Left lung (tissue), 10 donors: ENCODE results near the gene NAV2. TPM values are rescaled to one million over a fixed set of nuclear protein-coding genes. Genes with fewer than 3 reads are reported as not detected.

Source experiments
- ATAC-seq: fragments of 200-7000 bp; cut with Tn5 transposase; one replicate; pipeline ENCODE4 v1.9.1; 2020; ENCODE audit warnings: moderate library complexity
- DNase-seq, 4 donors: peaks; one replicate each; pipeline ENCODE4 v3.0.0-alpha.2; 2013 to 2020
- H3K27ac ChIP-seq, 2 donors: fragments of 200-600 bp; sonication (generic) in 1 of 2; one replicate each; pipeline versions ENCODE4 v1.5.0 to v1.8.0; 2020 to 2021
- H3K27me3 ChIP-seq, 2 donors: fragments of 200-600 bp; sonication (generic) in 1 of 2; one replicate each; pipeline versions ENCODE4 v1.5.0 to v1.8.0; 2020 to 2021
- H3K36me3 ChIP-seq, 2 donors: fragments of 200-600 bp; sonication (generic) in 1 of 2; one replicate each; pipeline versions ENCODE4 v1.5.0 to v1.8.0; 2020 to 2021
- H3K4me1 ChIP-seq, 2 donors: fragments of 200-600 bp; one replicate each; pipeline ENCODE4 v1.8.0; 2021
- H3K4me3 ChIP-seq, 2 donors: fragments of 200-600 bp; sonication (generic) in 1 of 2; one replicate each; pipeline versions ENCODE4 v1.5.0 to v1.8.0; 2020 to 2021; ENCODE audit warnings: mild to moderate bottlenecking in 1 of 2
- H3K9me3 ChIP-seq, 2 donors: fragments of 200-600 bp; sonication (generic) in 1 of 2; one replicate each; pipeline versions ENCODE4 v1.5.0 to v1.8.0; 2020 to 2021
- CTCF ChIP-seq, 2 donors: fragments of 200-600 bp; sonication (generic) in 1 of 2; IDR thresholded peaks; one replicate each; pipeline versions ENCODE4 v1.5.0 to v1.8.0; 2021; ENCODE audit warnings: antibody characterized with exemption in 2 of 2
- intact Hi-C, 2 donors: fragments of 100-400 bp; cut with DNase I; formaldehyde crosslinking; loops; one replicate each; pipeline versions ENCODE4 v1.11.2 to v1.14.2; 2022
- polyA plus RNA-seq, 6 donors: library from polyadenylated mRNA; unstranded; fragments of 120-200 nt; gene quantifications; one replicate each; pipeline ENCODE4 v1.2.1, GENCODE V29; 2013; ENCODE audit not compliant: insufficient read length in 6 of 6
- total RNA-seq, 2 donors: library from RNA; stranded (reverse); fragmentation: NEBNext Ultra II Directional; extraction: Animal tissue kit (Norgen Biotek cat#: 25700); gene quantifications; one replicate each; pipeline ENCODE4 v1.2.1, GENCODE V29; 2021
- donor health status: DM: no; HTN: yes; CAD: no.
- donor health status: DM: no; HTN: no; CAD: no.

The NAV2 gene
- total and polyA plus RNA-seq, 8 donors, result 18.0 to 59.9 (median 23.1) TPM

GRCh38 chr11:20045098-20045688, 332.6 kb downstream of the NAV2 start:
- intact Hi-C loops, result no loop called here
- H3K27me3 ChIP-seq, result no peaks in the 10 kb centered on the region
- ATAC-seq, result no peak
- H3K27ac ChIP-seq, result no peak overlapping the region
- no peak overlapping the region for H3K4me3 ChIP-seq
- TF ChIP-seq CTCF (IDR thresholded peaks at IDR 0.05), result no peak
- peaks cover 0 to 36% of the 10 kb centered on the region in 2 donors for H3K36me3 ChIP-seq
- H3K9me3 ChIP-seq, result no peaks in the 10 kb centered on the region
- DNase-seq, result no peak
- no peaks in the 10 kb centered on the region for H3K4me1 ChIP-seq

GRCh38 chr11:20046416-20046815, 333.8 kb downstream of the NAV2 start:
- H3K4me1 ChIP-seq, result no peaks in the 10 kb centered on the region
- TF ChIP-seq CTCF (IDR thresholded peaks at IDR 0.05), result no peak
- intact Hi-C loops, result no loop called here
- ATAC-seq, result no peak
- H3K27ac ChIP-seq, result no peak overlapping the region
- no peaks in the 10 kb centered on the region for H3K27me3 ChIP-seq
- DNase-seq, result no peak
- no peaks in the 10 kb centered on the region for H3K9me3 ChIP-seq
- H3K4me3 ChIP-seq, result no peak overlapping the region
- peaks cover 0 to 36% of the 10 kb centered on the region in 2 donors for H3K36me3 ChIP-seq

- peaks cover 0 to 36% of the 10 kb centered on the region in 2 donors for H3K36me3 ChIP-seq
- ATAC-seq, result no peak
- no peak for DNase-seq
- H3K4me1 ChIP-seq, result no peaks in the 10 kb centered on the region
- intact Hi-C loops, result no loop called here
- H3K4me3 ChIP-seq, result no peak overlapping the region
- TF ChIP-seq CTCF (IDR thresholded peaks at IDR 0.05), result no peak
- H3K27ac ChIP-seq, result no peak overlapping the region
- no peaks in the 10 kb centered on the region for H3K9me3 ChIP-seq
- H3K27me3 ChIP-seq, result no peaks in the 10 kb centered on the region
These were observed 334.6 kb downstream of the NAV2 start for GRCh38 chr11:20047006-20047768.

- DNase-seq (no peak), ATAC-seq (no peak)
- Histone ChIP-seq H3K27ac (no peak overlapping the region), H3K9me3 (no peaks in the 10 kb centered on the region), H3K27me3 (no peaks in the 10 kb centered on the region), H3K4me3 (no peak overlapping the region), H3K4me1 (no peaks in the 10 kb centered on the region), H3K36me3 (peaks cover 0 to 36% of the 10 kb centered on the region in 2 donors)
- intact Hi-C loops, result no loop called here
- TF ChIP-seq CTCF (IDR thresholded peaks at IDR 0.05), result no peak
These were observed 335.1 kb downstream of the NAV2 start for GRCh38 chr11:20047769-20048154.

GRCh38 chr11:20048246-20048645, 335.6 kb downstream of the NAV2 start:
- Histone ChIP-seq H3K9me3 (no peaks in the 10 kb centered on the region), H3K27me3 (no peaks in the 10 kb centered on the region), H3K4me1 (no peaks in the 10 kb centered on the region), H3K36me3 (peaks cover 0 to 36% of the 10 kb centered on the region in 2 donors), H3K27ac (no peak overlapping the region), H3K4me3 (no peak overlapping the region)
- ATAC-seq, result no peak
- no peak for TF ChIP-seq CTCF (IDR thresholded peaks at IDR 0.05)
- no peak for DNase-seq
- intact Hi-C loops, result no loop called here
